ENCODE results near the gene NAGLU. TPM values are rescaled to one million over a fixed set of nuclear protein-coding genes. Genes with fewer than 3 reads are reported as not detected.
"Not testable (repeated sequence)": the region's sequence is repeated elsewhere in the genome, so short reads cannot be mapped to it uniquely, and the experiment has no call there.

NAGLU gene
- total RNA-seq, 6 experiments from 2014 or later, result 38.7 to 43.1 (median 39.9) TPM

GRCh38 chr17:42554250-42555121 is 18.4 kb downstream of the NAGLU start:
- no peaks in the 10 kb centered on the region for H3K36me3 Mint-ChIP-seq (ENCODE audit: low read depth)
- no peaks in the 10 kb centered on the region for H3K9me3 Mint-ChIP-seq
- H3K4me3 Mint-ChIP-seq, result peak overlapping the region; percentile 91
- H3K4me1 Mint-ChIP-seq (ENCODE audit: low read depth), result peaks cover 10% of the 10 kb centered on the region
- no peak for TF ChIP-seq CTCF (IDR thresholded peaks at IDR 0.05)
- peak; percentile 53 for DNase-seq
- H3K27me3 Mint-ChIP-seq (ENCODE audit: insufficient read depth), result peaks cover 3% of the 10 kb centered on the region
- H3K27ac Mint-ChIP-seq, result peak overlapping the region; percentile 88

- Mint-ChIP-seq H3K4me3 (peak overlapping the region; percentile 91), H3K27me3 (ENCODE audit: insufficient read depth) (peaks cover 3% of the 10 kb centered on the region), H3K4me1 (ENCODE audit: low read depth) (peaks cover 16% of the 10 kb centered on the region), H3K9me3 (no peaks in the 10 kb centered on the region), H3K36me3 (ENCODE audit: low read depth) (no peaks in the 10 kb centered on the region), H3K27ac (peak overlapping the region; percentile 88)
- no peak for TF ChIP-seq CTCF (IDR thresholded peaks at IDR 0.05)
- no peak for DNase-seq
Observed at GRCh38 chr17:42555122-42555622, 19.1 kb downstream of the NAGLU start.

- H3K27ac Mint-ChIP-seq; H3K9me3 Mint-ChIP-seq; H3K36me3 Mint-ChIP-seq (ENCODE audit: low read depth); DNase-seq; H3K27me3 Mint-ChIP-seq (ENCODE audit: insufficient read depth); H3K4me3 Mint-ChIP-seq: not testable (repeated sequence)
- peaks cover 23% of the 10 kb centered on the region for H3K4me1 Mint-ChIP-seq (ENCODE audit: low read depth)
- TF ChIP-seq CTCF (IDR thresholded peaks at IDR 0.05), result peak; percentile 51
Observed at GRCh38 chr17:42555961-42556617, 20.0 kb downstream of the NAGLU start.

GRCh38 chr17:42559075-42559474 is 23.0 kb downstream of the NAGLU start:
- DNase-seq, result no peak
- no peak for TF ChIP-seq CTCF (IDR thresholded peaks at IDR 0.05)
- no peak overlapping the region for H3K4me3 Mint-ChIP-seq
- peaks cover 4% of the 10 kb centered on the region; the same call in 1 of the 2 replicates for H3K9me3 Mint-ChIP-seq
- peaks cover 46% of the 10 kb centered on the region for H3K4me1 Mint-ChIP-seq (ENCODE audit: low read depth)
- no peak overlapping the region for H3K27ac Mint-ChIP-seq
- H3K36me3 Mint-ChIP-seq (ENCODE audit: low read depth), result peaks cover 22% of the 10 kb centered on the region
- H3K27me3 Mint-ChIP-seq (ENCODE audit: insufficient read depth), result peaks cover 3% of the 10 kb centered on the region; the same call in 1 of the 2 replicates

GRCh38 chr17:42560246-42560645 is 24.2 kb downstream of the NAGLU start:
- no peak for TF ChIP-seq CTCF (IDR thresholded peaks at IDR 0.05)
- Mint-ChIP-seq H3K4me3 (peak overlapping the region; percentile 73; the same call in 1 of the 2 replicates), H3K4me1 (ENCODE audit: low read depth) (peaks cover 43% of the 10 kb centered on the region), H3K9me3 (peaks cover 4% of the 10 kb centered on the region; the same call in 1 of the 2 replicates), H3K27ac (peak overlapping the region; percentile 73), H3K36me3 (ENCODE audit: low read depth) (peaks cover 22% of the 10 kb centered on the region), H3K27me3 (ENCODE audit: insufficient read depth) (peaks cover 2% of the 10 kb centered on the region; the same call in 1 of the 2 replicates)
- no peak for DNase-seq
